GM21737 (cell line): ENCODE measurements around the gene ADAMTS16.
"Not testable (repeated sequence)": the region's sequence is repeated elsewhere in the genome, so short reads cannot be mapped to it uniquely, and the experiment has no call there.

ENCODE experiments used
- ATAC-seq: cut with Tn5 transposase; IDR thresholded peaks from one replicate; pipeline ENCODE4 v1.9.1; 2021; ENCODE audit warnings: mild to moderate bottlenecking, moderate library complexity; ENCODE audit not compliant: unreplicated experiment

ADAMTS16 gene, protein sequence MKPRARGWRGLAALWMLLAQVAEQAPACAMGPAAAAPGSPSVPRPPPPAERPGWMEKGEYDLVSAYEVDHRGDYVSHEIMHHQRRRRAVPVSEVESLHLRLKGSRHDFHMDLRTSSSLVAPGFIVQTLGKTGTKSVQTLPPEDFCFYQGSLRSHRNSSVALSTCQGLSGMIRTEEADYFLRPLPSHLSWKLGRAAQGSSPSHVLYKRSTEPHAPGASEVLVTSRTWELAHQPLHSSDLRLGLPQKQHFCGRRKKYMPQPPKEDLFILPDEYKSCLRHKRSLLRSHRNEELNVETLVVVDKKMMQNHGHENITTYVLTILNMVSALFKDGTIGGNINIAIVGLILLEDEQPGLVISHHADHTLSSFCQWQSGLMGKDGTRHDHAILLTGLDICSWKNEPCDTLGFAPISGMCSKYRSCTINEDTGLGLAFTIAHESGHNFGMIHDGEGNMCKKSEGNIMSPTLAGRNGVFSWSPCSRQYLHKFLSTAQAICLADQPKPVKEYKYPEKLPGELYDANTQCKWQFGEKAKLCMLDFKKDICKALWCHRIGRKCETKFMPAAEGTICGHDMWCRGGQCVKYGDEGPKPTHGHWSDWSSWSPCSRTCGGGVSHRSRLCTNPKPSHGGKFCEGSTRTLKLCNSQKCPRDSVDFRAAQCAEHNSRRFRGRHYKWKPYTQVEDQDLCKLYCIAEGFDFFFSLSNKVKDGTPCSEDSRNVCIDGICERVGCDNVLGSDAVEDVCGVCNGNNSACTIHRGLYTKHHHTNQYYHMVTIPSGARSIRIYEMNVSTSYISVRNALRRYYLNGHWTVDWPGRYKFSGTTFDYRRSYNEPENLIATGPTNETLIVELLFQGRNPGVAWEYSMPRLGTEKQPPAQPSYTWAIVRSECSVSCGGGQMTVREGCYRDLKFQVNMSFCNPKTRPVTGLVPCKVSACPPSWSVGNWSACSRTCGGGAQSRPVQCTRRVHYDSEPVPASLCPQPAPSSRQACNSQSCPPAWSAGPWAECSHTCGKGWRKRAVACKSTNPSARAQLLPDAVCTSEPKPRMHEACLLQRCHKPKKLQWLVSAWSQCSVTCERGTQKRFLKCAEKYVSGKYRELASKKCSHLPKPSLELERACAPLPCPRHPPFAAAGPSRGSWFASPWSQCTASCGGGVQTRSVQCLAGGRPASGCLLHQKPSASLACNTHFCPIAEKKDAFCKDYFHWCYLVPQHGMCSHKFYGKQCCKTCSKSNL

DNA sequence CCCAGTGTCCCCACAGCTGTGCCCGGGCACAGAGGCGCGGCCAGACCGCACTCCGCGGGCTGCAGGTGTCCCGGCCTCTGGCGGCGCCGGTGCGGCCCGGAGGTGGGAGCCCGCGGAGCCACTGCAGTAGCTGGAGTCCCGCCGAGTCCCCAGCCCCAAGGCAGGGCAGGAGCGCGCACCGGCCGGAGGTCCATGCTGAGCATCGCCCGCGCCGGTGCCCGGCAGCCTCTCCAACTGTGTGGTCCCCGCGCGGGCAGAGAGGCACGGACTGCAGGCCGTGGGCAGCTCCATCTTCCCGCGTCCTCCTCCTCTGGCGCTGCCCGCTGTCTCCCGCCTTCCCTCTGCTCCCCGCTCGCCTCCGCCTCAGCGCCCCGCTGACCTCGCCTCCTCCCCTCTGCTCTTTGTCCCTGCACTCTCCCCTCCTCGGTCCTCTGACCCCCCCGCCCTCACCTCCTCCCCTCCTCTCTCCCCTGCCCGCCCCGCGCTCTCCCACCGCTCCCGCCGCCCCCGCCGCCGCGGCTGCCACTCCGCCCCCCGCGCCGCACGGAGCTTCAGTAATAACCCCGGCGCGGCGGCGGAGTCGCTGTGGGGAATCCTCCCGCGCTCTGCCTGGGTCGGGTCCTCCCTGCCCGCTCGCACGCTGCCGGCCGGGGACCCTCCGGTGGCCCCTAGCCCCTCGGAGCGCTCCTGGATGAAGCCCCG is at the start of gene ADAMTS16:
Gene ADAMTS16 (plus strand): TSS at position 554 of the 702 bp plus-strand sequence. CDS start 138 bp downstream, at position 692.
- no peak for ATAC-seq

DNA sequence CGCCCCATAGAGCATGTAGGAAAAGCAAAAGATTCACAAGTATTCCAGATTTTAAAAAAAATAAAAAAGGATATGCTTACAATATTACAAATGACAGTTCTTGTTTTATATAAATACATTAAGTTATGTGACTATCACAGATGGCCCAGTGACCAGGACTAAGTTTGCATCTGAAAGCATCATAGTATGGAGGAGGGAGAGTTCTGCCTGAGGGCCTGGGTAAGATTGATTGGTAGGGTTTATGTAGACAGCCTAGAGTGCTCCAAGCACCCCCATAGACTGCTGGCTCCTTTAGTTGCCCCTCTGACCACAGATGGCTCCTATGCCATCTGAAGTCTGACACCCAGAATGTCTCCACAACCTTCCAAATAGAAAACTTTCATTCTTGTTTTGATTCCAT is 48.0 kb upstream of the ADAMTS16 start:
- no peak for ATAC-seq

DNA sequence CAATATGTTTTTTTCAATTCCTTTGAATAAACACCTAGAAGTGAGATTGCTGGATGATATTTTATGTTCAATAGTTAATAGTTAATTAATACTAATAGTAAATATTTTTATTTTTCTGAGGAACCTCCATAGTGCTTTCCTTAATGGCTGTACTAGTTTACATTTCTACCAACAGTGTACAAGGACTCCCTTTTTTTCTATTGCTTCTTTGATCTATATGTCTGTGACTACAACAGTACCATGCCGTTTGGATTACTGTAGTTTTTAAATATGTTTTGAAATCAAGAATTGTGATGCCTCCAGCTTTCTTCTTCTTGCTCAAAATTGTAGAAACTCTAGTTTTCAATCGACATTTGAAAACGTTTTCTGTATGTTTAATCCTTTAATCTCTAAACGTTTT is 39.5 kb upstream of the ADAMTS16 start:
- no peak for ATAC-seq

DNA sequence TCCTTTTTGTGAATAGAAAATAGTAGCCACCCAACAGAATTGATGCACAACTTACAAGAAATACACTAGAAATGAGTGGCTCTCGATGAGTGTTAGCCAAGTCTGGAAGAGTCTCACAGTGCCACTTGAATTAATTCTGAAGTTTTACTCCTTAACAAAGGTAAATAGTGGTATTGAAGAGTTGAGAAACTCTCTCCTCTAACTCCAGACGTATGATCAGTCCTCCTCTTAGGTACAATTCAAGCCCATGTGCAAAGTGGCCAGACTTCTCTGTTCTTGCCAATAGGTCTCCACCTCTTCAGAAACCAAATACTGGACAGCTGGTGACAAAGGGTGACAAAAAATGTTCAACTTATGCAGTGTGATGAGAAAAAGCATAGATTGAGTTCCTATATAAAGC is 38.5 kb upstream of the ADAMTS16 start:
- ATAC-seq: no peak

DNA sequence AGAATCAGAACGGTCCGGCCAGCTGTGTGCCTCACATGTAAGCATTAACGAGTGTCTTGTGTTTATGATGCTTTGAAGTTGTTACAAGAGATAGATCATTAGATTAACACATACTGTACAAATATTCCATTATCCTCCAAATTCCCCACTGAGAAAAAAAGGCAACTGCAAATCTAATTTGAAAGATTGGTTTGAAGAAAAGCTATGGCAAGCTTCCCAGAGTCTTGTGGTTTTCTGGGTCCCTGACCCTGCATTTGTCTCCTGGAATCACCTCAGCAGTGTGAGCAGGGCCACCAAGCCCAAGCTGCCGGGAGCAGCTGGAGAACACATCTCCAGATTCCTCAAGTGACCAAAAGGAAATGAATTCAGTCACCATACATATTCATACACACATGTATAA is 36.9 kb upstream of the ADAMTS16 start:
- no peak for ATAC-seq

DNA sequence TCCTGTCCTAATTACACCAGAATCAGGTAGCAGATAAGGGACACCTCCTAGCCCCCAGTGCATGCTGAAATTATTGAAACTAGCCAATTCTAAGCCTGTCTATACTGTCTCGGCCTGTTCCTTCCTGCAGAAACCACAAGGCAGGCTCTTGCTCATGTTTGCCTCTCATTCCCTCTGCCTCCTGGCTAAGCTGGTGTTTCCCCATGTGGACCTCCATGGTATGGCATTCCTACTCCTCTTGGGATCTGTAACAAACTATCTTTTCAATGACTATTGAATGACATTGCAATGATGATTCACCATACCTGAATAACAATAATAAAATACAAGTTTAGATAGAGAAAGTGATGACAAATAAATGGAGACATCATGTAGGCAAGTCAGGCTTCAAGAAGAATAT is 35.6 kb upstream of the ADAMTS16 start:
- no peak for ATAC-seq

DNA sequence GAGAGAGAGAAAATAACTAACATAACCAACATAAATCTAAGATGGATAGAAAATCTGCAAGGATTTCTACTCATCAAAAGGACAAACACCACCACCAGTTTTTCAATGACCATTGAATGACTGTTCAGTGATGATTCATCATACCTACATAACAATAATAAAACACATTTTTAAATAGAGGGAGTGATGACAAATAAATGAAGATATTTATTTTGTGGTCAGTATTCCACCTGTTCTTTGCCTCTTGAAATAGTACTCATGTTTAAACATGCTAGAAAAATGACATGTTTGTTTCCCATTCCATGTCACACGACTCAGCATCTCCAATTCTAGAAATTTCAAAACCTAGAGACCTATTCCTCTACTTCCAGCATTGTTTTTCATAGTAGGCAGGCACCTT is 34.6 kb upstream of the ADAMTS16 start:
- no peak for ATAC-seq

DNA sequence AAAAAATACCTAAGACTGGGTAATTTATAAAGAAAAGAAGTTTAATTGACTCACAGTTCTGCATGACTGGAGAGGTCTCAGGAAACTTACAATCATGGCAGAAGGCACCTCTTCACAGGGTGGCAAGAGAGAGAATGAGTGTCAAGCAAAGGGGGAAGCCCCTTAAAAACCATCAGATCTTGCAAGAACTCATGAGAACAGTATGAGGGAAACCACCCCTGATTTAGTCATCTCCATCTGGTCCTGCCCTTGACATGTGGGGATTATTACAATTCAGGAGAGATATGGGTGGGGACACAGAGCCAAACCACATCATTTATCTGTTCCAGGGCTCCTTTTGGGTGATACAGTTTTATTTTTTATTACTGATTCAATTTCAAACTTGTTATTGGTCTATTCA is 23.2 kb upstream of the ADAMTS16 start:
- ATAC-seq: no peak

DNA sequence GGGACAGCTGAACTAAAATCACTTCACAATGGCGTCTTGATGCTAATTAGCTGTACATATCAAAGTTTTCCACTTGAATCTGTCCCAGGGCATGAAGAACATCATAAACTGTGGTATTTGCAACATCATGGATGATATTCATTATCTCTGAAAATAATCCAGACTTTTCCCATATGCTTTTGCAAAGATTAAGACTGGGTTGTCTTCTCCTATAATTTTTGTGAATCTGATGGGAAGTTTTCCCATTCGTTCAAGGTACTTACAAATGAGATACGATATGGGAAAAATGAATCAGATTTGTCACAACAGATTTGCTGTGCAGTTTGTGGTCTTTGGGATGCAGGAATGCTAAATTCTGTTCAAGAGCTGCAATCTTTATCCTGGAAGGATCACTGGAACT is 17.4 kb upstream of the ADAMTS16 start:
- no peak for ATAC-seq

DNA sequence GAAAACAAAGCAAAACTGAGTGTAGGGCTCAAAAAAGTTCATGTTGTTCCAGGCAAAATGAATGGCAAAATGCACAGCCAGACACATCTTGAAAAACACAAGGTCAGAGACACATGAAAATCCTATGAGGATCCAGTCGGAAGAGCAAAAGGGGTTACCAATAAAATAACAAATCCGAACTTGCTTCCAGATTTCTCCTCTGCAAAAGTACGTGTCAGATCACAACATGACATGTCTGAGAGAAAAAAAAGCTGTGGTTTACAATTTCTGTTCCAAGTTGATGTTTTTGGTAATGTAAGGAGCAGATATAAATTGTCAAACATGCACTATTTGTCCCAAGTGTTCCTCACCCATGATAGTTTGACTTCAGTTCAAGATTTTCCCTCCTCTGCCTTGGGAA is 15.9 kb upstream of the ADAMTS16 start:
- ATAC-seq: no peak

DNA sequence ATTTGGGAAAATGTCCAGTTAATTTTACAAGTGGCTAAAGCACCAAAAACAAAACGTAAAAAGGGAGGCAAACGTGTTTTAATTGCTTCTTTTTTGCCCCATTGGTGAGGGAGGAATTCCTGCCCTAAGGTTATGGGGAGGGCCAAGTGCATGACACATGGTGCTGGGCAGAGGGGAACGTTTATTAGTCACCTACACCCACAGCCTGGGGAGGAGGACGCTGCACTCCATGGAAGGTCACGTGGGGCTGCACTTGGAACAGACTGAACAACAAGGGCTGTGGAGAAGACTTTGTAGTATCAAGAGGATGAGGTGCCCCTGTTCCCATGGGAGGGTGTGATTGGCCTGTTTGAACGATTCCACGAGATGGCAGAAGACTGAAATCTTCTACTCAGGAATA is 13.7 kb upstream of the ADAMTS16 start:
- ATAC-seq: no peak

DNA sequence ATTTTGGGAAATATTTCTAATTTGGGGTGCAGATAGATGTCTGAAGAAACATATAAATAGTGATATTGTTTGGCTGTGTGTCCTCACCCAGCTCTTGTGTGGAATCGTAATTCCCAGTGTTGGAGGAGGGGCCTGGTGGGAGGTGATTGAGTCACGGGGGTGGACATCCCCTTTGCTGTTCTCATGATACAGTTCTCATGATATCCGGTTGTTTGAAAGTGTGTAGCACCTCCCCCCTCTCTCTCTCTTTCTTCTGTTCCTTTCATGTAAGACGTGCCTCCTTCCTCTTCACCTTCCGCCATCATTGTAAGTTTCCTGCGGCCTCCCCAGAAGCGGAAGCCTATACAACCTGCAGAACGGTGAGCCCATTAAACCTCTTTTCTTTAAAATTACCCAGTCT is 11.4 kb upstream of the ADAMTS16 start:
- no peak for ATAC-seq

DNA sequence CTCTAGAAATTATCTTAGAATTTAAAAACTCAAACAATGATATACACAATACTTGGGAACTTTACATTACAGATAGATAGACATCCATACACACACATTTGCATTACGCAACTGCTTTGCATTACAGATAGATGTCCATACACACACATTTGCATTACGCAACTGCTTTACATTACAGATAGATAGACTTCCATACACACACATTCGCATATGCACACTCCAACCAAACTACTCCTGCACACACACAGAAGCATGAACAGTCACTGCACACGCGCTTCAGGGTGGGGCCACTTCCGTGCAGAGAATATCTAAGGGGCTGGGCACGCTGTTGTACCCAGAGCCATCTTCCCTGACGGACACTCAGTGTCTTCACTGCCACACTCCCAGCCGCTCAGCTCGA is 7.9 kb upstream of the ADAMTS16 start:
- no peak for ATAC-seq

DNA sequence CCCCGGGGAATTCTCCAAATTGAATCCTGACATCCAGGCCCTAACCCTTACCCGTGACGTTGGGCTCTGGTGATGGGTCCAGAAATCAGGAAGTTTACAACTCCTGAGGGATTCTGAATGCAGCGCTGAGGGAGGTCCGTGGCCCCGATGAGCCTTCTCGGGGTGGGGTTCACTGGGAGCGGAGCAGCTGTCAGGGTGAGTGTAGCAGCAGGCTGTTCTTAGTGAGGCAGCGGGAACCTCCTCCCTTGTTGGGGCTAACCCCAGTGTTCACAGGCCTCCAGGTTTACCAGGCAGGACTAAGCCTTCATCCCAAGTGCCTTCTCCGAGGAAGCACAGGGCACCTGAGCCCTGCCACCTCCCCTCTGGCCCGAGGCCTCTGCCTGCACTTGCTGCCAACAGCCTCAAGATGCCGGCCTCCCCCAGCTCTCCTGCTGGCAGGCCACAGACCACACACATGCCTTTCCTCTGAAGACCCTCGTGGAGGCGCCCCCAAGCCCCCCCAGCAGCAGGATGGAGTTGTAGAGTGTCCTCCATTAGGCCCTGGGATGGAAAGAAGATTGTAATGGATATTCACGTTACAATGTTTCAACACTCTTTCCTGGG is 7.3 kb upstream of the ADAMTS16 start:
- ATAC-seq: no peak

DNA sequence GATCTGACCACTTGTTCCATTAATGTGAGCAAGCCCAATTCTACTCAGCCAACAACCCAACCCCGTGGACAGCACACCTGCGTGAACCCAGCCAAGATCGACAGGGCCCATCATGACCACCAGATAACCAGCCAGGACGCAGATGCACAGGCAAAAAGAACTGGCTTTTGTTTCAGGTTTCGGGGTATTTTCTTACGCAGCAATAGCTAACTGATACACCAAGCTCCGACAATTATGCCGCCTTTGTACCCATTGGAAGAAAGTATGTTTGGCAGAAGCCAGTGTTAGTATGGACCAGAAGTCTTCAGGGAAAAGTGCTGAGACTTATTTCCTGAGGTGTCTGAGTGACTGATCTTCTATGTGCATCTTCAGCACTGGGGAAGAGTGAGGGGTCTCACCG is 6.0 kb upstream of the ADAMTS16 start:
- no peak for ATAC-seq

DNA sequence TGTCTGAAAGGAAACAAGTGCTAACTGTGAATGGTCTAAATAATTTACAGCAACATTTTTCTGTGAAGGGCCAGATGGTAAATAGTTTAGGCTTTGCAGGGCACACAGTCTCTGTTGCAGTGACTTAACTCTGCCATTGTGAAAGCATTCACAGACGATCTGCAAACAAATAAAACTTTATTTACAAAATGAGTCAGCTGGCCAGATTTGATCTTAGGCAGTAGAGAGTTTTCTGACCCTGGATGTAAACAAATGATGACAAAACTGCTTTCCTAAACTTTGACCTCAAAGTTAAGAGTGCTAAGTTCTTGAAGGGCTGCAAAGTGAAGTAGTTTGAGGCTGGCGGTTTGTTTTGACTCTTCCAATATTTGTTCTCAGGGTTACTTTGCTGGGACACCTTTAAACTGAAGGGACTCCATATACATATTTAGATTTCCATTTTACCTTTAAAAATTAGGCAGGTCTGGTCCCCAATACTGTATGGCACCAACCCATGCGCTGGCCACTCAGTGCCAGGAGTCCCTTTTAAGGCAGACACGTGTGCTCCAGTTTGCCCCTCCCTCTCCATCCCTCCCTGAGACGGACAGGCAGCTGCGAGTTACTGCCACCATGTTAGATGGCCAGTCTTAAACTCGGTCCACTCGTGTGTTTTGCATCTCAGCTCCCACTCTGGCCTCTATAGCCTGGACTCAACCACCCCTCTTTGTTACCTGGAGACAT is 4.0 kb upstream of the ADAMTS16 start:
- ATAC-seq: no peak

DNA sequence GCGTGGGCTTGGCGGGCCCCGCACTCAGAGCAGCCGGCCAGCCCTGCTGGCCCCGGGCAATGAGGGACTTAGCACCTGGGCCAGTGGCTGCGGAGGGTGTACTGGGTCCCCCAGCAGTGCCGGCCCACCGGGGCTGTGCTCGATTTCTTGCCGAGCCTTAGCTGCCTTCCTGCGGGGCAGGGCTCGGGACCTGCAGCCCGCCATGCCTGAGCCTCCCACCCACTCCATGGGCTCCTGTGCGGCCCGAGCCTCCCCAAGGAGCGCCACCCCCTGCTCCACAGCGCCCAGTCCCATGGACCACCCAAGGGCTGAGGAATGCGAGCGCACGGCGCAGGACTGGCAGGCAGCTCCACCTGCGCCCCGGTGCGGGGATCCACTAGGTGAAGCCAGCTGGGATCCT is 2.3 kb upstream of the ADAMTS16 start:
- ATAC-seq: not testable (repeated sequence)

DNA sequence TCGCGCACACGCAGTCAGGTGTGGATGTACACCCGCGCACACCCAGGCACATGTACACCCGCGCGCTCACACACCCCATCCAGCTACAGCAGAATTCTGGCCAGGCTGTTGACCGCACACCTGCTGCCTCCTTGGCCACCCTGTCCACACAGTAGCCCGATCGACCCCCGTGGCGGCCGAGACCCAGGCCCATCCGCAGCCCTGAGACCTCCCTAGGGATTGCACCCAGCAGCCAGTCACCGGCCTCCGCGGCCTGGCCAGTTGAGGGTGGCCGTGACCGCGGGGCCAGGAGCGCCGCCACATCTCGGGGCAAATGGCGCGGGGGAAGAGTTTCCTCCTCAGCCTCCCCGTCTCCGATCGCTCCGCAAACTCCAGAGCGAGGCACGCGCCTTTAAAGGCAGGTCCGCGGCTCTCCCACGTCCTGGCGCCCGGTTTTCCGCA is 774 bp upstream of the ADAMTS16 start:
- no peak for ATAC-seq

DNA sequence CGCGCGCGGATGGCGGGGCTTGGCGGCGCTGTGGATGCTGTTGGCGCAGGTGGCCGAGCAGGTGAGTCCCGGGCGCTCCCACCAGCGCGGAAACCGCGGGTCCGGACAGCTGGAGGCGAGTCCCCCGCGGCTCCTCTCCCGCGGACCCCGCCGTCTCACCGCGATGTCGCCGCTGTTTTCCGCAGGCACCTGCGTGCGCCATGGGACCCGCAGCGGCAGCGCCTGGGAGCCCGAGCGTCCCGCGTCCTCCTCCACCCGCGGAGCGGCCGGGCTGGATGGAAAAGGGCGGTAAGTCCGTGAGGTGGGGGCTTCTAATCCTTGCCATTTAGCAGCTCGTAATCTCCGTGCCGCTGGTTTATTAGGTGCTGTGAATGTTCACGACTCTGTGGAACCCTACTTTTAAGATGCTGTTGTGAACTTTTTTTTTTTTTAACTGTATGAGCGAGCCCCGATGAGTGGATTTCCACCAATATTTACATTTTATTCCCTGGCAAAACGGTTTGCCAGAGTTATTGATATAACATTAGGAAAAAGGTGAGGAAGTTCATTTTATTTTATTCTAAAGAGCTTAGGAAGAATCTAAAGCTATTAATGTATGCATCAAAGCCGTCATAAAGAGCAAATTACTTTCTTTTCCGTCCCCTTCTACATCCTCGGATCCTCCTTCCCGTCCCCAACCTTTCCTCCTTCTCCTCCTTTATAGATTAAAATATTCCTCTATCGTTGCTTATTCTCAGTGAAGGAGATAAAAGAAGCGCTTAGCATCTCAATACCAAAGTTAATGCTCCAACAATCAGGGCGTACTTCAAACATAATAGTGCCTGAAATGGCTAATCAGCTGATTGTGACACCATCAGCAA is 579 bp downstream of the ADAMTS16 start:
- ATAC-seq: no peak
